H7 (cell line): ENCODE results near the gene ADARB2. TPM values are rescaled to one million over a fixed set of nuclear protein-coding genes. Genes with fewer than 3 reads are reported as not detected.

Experiments
- DNase-seq: peaks from one replicate; pipeline ENCODE4 v3.0.0; 2012
- H3K27me3 ChIP-seq: 2 replicates; pipeline ENCODE4 v1.6.0; 2011; ENCODE audit warnings: mild to moderate bottlenecking, low read length; ENCODE audit not compliant: control insufficient read depth, insufficient read depth
- H3K36me3 ChIP-seq: replicated peaks from 2 replicates; pipeline ENCODE4 v1.5.1; 2011; ENCODE audit warnings: low read length; ENCODE audit not compliant: control insufficient read depth, insufficient read depth
- H3K4me3 ChIP-seq: 2 replicates; pipeline ENCODE4 v1.5.1; 2011; ENCODE audit warnings: low read depth, mild to moderate bottlenecking, control low read depth, low read length, moderate library complexity; ENCODE audit not compliant: insufficient read depth
- total RNA-seq: library from RNA; depleted of rRNA; stranded (reverse); fragments of >200 nt; shearing (Covaris generic); gene quantifications from 2 replicates; pipeline ENCODE4 v1.2.3, GENCODE V29; 2014

The ADARB2 gene
- total RNA-seq, 1 experiment from 2014 or later, result 1.5 TPM

GRCh38 chr10:1214882-1215540 lies 522.3 kb downstream of the ADARB2 start:
- no peak overlapping the region for H3K4me3 ChIP-seq
- H3K36me3 ChIP-seq, result no peaks in the 10 kb centered on the region
- no peaks in the 10 kb centered on the region for H3K27me3 ChIP-seq
- DNase-seq, result peak; percentile 23

DNA sequence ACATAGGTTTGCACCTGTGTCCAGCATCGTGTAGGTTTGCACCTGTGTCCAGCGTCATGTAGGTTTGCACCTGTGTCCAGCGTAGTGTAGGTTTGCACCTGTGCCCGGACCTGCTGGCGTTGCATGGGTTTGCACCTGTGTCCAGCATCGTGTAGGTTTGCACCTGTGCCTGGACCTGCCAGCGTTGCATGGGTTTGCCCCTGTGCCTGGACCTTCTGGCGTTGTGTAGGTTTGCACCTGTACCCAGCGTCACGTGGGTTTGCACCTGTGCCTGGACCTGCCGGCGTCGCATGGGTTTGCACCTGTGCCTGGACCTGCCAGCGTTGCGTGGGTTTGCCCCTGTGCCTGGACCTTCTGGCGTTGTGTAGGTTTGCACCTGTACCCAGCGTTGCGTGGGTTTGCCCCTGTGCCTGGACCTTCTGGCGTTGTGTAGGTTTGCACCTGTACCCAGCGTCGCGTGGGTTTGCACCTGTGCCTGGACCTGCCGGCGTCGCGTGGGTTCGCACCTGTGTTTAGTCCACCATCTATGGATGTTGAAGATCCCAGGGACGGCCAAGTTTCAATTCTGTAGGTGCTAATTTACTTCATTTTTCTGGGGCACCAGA lies 523.2 kb downstream of the ADARB2 start:
- H3K27me3 ChIP-seq, result no peaks in the 10 kb centered on the region
- no peak for DNase-seq
- H3K36me3 ChIP-seq, result no peaks in the 10 kb centered on the region
- H3K4me3 ChIP-seq, result no peak overlapping the region

DNA sequence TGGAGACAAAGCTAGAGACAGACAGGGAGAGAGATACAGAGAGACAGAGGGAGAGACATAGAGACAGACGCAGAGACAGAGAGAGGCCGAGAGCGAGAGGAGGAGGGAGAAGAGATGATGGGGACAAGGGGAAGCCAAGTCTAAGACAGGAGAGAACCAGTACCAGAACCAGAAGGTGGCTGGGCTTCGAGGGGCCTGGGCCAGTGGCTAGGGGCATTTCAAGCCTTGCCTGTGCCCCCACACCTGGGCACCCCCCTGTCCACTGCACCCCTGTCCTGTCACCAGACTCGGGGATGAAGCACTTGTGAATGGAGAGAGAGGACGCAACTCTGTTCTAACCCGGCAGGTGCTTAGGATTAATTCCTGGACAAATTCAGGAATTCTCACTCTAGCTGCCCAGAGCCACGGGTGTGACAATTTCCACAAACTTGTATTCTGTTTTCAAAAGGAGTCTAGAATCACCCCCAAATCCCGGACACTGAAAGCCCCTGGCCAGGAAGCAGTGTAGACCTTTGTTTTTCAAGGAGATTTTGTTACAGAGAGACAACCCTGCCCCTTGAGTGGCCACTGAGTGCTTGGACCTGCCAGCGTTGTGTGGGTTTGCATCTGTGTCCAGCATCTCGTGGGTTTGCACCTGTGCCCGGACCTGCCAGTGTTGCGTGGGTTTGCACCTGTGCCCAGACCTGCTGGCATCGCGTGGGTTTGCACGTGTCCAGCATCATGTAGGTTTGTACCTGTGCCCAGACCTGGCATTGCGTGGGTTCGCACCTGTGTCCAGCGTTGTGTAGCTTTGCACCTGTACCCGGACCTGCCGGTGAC lies 523.9 kb downstream of the ADARB2 start:
- H3K36me3 ChIP-seq, result no peaks in the 10 kb centered on the region
- H3K27me3 ChIP-seq, result no peaks in the 10 kb centered on the region
- peak; percentile 28 for DNase-seq
- H3K4me3 ChIP-seq, result no peak overlapping the region

DNA sequence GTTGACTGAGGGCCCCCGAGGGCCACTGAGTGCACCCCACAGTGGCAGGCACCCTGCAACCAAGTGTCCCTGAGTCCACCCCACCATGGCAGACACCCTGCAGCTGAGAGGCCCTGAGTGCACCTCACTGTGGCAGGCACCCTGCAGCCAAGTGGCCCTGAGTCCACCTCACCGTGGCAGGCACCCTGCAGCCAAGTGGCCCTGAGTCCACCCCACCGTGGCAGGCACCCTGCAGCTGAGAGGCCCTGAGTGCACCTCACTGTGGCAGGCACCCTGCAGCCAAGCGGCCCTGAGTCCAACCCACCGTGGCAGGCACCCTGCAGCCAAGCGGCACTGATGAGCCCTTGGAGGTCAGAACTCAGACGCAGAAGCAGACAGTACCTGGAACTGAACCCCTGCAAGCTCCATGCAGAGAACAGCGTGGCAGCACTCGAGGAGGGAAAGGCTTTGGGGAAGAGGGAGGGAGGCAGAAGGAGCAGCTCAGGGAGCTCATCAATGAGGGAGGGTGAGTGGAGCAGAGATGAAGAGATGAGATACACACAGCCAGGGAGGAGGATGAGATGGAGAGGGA lies 524.7 kb downstream of the ADARB2 start:
- no peaks in the 10 kb centered on the region for H3K36me3 ChIP-seq
- H3K4me3 ChIP-seq, result no peak overlapping the region
- no peaks in the 10 kb centered on the region for H3K27me3 ChIP-seq
- peak; percentile 29 for DNase-seq

GRCh38 chr10:1211844-1212570 lies 525.3 kb downstream of the ADARB2 start:
- peak; percentile 40 for DNase-seq
- H3K36me3 ChIP-seq, result no peaks in the 10 kb centered on the region
- H3K27me3 ChIP-seq, result no peaks in the 10 kb centered on the region
- no peak overlapping the region for H3K4me3 ChIP-seq

- DNase-seq, result peak; percentile 38
- H3K36me3 ChIP-seq, result no peaks in the 10 kb centered on the region
- H3K27me3 ChIP-seq, result no peaks in the 10 kb centered on the region
- H3K4me3 ChIP-seq, result no peak overlapping the region
Measured at GRCh38 chr10:1210667-1211066, 526.7 kb downstream of the ADARB2 start.

- H3K27me3 ChIP-seq, result no peaks in the 10 kb centered on the region
- DNase-seq, result peak; percentile 20
- no peaks in the 10 kb centered on the region for H3K36me3 ChIP-seq
- H3K4me3 ChIP-seq, result no peak overlapping the region
Measured at GRCh38 chr10:1209355-1209979, 527.9 kb downstream of the ADARB2 start.

DNA sequence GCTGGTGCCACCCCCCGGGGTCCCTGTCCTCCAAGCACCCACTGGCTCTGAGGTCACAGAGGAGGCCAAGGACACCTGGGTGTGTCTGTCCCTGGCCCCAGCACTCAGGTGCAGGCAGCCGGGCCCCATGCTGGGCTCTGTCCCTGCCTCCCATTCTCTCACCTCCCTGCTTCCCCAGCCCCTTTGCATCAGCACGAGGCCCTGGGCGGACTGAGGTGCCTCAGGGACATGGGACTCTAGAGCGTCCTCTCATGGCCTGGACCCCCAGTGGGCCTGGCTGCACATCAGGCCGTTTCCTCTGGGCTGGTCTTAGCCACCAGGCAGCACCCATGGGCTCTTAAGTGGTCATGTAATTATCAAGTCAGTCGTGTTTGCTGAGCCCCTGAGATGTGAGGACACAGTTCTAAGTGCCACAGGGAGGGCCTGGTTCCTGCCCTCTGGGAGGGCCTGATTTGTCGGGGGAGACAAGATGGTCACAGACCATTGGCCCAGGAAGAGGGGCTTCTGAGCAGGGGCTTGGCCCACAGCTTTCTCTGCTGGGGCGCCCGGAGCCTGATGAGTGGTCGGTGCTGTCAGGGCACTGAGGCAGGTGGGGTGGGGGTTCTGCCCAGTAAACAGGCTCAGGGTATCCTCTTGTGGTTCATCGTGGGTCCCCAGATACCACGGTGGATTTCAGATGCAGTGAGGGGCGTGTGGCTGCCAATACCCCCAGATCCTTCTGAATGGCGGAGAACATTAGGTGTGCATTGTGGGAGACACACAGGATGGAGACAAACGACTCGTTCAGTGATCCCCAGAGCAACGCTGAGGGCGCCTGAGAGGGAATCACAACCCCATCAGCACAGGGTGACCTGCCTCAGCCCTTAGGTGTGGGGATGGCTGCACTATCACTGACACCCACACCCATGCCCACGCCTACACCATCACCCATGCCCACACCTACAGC lies 528.7 kb downstream of the ADARB2 start:
- DNase-seq, result peak; percentile 54
- Histone ChIP-seq H3K27me3 (no peaks in the 10 kb centered on the region), H3K4me3 (no peak overlapping the region), H3K36me3 (no peaks in the 10 kb centered on the region)

DNA sequence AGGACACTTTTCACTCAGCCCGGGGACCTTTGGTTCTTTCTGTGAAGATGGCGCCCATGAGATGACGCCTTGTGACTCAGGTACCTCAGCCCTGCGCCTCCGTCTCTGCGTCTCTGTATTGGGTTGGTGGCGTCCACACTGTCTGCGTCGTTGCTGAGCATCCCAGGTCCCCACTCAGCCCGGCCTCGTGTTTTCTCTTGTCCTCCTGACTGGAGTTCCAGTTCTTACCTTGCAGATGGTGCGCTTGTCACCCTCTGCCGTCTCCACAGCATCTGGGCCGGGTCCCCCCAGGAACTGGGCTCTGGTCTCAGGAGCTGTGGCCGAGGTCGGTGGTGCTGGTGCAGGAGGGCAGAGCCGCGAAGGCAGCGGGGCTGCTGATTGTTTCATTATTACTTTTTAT lies 530.7 kb downstream of the ADARB2 start:
- Histone ChIP-seq H3K27me3 (no peaks in the 10 kb centered on the region), H3K4me3 (no peak overlapping the region), H3K36me3 (no peaks in the 10 kb centered on the region)
- no peak for DNase-seq

DNA sequence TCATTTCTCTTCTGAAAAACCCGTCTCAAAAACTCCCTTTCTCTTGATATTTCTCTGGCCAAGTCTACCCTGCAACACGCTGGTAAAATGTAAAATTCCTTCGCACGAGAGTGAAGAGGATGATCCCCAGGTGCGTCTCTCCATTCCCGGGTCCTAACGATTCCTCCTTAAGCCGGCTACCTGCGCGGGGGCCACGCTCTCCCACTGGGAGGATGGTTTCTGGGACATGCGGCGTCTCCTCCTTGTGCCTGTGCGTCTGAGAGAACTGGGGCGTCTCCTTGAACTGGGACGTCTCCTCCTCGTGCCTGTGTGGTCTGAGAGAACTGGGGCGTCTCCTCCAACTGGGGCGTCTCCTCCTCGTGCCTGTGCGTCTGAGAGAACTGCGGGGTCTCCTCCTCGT lies 531.2 kb downstream of the ADARB2 start:
- Histone ChIP-seq H3K36me3 (no peaks in the 10 kb centered on the region), H3K4me3 (no peak overlapping the region), H3K27me3 (no peaks in the 10 kb centered on the region)
- no peak for DNase-seq

- H3K4me3 ChIP-seq, result no peak overlapping the region
- DNase-seq, result no peak
- no peaks in the 10 kb centered on the region for H3K36me3 ChIP-seq
Measured at GRCh38 chr10:1205450-1206030, 531.8 kb downstream of the ADARB2 start.

DNA sequence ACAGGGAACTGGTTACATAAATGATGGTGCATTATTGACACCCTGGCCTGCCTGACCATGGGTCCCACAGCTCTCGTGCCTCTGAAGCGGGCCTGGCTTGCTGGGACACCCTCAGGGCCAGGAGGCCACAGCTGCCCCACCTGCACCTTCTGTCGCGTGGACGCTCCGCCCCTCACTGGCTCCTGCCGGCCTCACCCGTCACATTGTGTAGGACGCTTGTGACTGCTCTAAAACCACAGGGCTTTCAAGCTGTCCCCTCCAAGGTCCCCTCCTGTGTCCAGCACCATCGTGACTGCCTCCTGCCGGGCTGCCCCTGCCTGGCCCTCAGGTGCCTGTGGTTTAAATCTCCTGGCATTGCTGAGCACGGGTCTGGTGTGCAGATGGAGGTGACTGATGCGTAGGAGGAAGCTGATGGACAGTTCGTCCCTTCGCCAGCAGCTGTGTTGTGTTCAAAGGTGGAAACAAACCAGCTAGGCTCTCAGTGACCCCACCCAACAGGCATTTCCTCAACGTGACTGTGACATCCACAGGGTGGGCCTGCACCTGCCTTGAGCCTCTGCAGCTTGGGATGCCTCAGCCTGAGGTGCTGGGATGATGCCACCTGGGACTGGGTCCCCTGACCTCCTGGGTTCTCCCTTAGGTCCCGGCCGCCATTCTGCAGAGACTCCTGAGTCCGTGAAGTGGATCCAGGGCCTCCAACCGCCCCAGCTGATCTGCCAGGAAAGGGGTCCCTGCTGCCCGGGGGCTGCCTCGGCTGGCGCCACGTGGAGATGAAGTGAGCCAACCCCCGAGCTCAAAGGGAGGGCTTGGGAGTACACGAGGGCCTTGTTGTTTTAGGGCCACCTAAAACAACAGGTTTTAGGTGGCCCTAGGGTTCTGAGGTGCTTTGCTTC lies 532.6 kb downstream of the ADARB2 start:
- H3K27me3 ChIP-seq, result no peaks in the 10 kb centered on the region
- no peak for DNase-seq
- H3K4me3 ChIP-seq, result no peak overlapping the region
- no peaks in the 10 kb centered on the region for H3K36me3 ChIP-seq

More at GRCh38 chr10:1205450-1206030, 531.8 kb downstream of the ADARB2 start:
- no peaks in the 10 kb centered on the region for H3K27me3 ChIP-seq
